T-cell (primary cell): ENCODE measurements around the gene HDAC9. TPM values are rescaled to one million over a fixed set of nuclear protein-coding genes. Genes with fewer than 3 reads are reported as not detected.

Experiments
- ATAC-seq, 4 experiments: fragments of 200-7000 bp in 3 of 4; fragments of 150-1000 bp in 1 of 4; cut with Tn5 transposase; replicated peaks in 1 of 4; 1 replicate in 3 of 4; 2 replicates in 1 of 4; pipeline ENCODE4 v1.10.0; 2021; ENCODE audit warnings: moderate library complexity in 3 of 4, mild to moderate bottlenecking in 2 of 4, moderate number of reproducible peaks in 1 of 4
- CTCF ChIA-PET, 2 donors: fragments of 300-600 bp; sonication (Branson Sonifier 250); formaldehyde crosslinking; loops; one replicate each; lab custom pipeline; 2022; ENCODE audit warnings: antibody characterized with exemption in 2 of 2; lab: Charles Lee
- POLR2A ChIA-PET, 2 donors: fragments of 300-600 bp; sonication (Branson Sonifier 250); formaldehyde crosslinking; loops; one replicate each; lab custom pipeline; 2022; ENCODE audit warnings: antibody characterized with exemption in 2 of 2; lab: Charles Lee
- DNase-seq, 35 experiments: peaks; one replicate each; pipeline versions ENCODE4 v3.0.0 to v3.0.0-alpha.2; 2013 to 2023
- H3K27ac ChIP-seq: one replicate; pipeline ENCODE4 v1.5.1; 2013; ENCODE audit warnings: low read length
- H3K27me3 ChIP-seq, 2 experiments: replicated peaks in 1 of 2; 1 replicate in 1 of 2; 2 replicates in 1 of 2; pipeline versions ENCODE4 v1.6.1 to v1.7.0; 2013; ENCODE audit warnings: low read length in 1 of 2, mixed read lengths in 1 of 2; ENCODE audit not compliant: control insufficient read depth in 2 of 2, insufficient read depth in 2 of 2; ENCODE audit errors: extremely low read depth in 1 of 2
- H3K36me3 ChIP-seq, 2 donors: 1 replicate in 1 of 2; 2 replicates in 1 of 2; pipeline versions ENCODE4 v1.6.1 to v1.7.0; 2013; ENCODE audit warnings: low read length in 1 of 2; ENCODE audit not compliant: control insufficient read depth in 2 of 2, insufficient read depth in 1 of 2; ENCODE audit errors: extremely low read depth in 1 of 2
- H3K4me1 ChIP-seq, 2 experiments: 1 replicate in 1 of 2; 2 replicates in 1 of 2; pipeline versions ENCODE4 v1.6.1 to v1.7.0; 2013; ENCODE audit warnings: low read length in 2 of 2, mixed read lengths in 1 of 2; ENCODE audit not compliant: insufficient read depth in 2 of 2, control insufficient read depth in 1 of 2; ENCODE audit errors: extremely low read depth in 1 of 2
- H3K4me3 ChIP-seq, 2 donors: 1 replicate in 1 of 2; 2 replicates in 1 of 2; pipeline versions ENCODE4 v1.5.1 to v1.7.0; 2013; ENCODE audit warnings: mild to moderate bottlenecking in 2 of 2, low read length in 1 of 2, moderate library complexity in 1 of 2; ENCODE audit not compliant: control insufficient read depth in 1 of 2; ENCODE audit errors: extremely low read depth in 1 of 2
- H3K9me3 ChIP-seq: 2 replicates; pipeline ENCODE4 v1.7.0; 2013
- H3K27ac Mint-ChIP-seq, 2 donors: one replicate each; pipeline ENCODE4 v1.8.0; 2020 to 2021; ENCODE audit warnings: mild to moderate bottlenecking in 2 of 2, mixed read lengths in 2 of 2
- H3K27me3 Mint-ChIP-seq, 2 donors: one replicate each; pipeline ENCODE4 v1.8.0; 2021 to 2022; ENCODE audit warnings: mixed read lengths in 2 of 2
- H3K36me3 Mint-ChIP-seq: one replicate; pipeline ENCODE4 v1.8.0; 2021; ENCODE audit warnings: mixed read lengths
- H3K4me1 Mint-ChIP-seq, 3 donors: one replicate each; pipeline ENCODE4 v1.8.0; 2020 to 2022; ENCODE audit warnings: mixed read lengths in 3 of 3, mild to moderate bottlenecking in 1 of 3
- H3K4me3 Mint-ChIP-seq, 3 donors: one replicate each; pipeline ENCODE4 v1.8.0; 2020 to 2022; ENCODE audit warnings: mild to moderate bottlenecking in 3 of 3, mixed read lengths in 3 of 3, moderate library complexity in 3 of 3
- H3K9me3 Mint-ChIP-seq, 3 donors: one replicate each; pipeline ENCODE4 v1.8.0; 2020 to 2022; ENCODE audit warnings: mixed read lengths in 3 of 3
- WGBS: methylation state at CpG from one replicate; pipeline ENCODE4 v1.1.5; 2013; ENCODE audit warnings: missing lambda C conversion rate; ENCODE audit not compliant: insufficient coverage; 5-methylcytosine and 5-hydroxymethylcytosine counted together
- total RNA-seq, 35 experiments: library from RNA in 6 of 35; stranded (reverse) in 6 of 35; fragments of 120-200 nt in 1 of 35; gene quantifications; one replicate each; pipeline versions ENCODE4 v1.2.1 to v1.2.4 and lab custom pipeline; 2013 to 2026

HDAC9 gene
- total RNA-seq, 5 donors from 2014 or later (not counting 1 experiment from before 2014, with no cell fraction given) = 2.8 to 6.7 (median 4.7) TPM

DNA sequence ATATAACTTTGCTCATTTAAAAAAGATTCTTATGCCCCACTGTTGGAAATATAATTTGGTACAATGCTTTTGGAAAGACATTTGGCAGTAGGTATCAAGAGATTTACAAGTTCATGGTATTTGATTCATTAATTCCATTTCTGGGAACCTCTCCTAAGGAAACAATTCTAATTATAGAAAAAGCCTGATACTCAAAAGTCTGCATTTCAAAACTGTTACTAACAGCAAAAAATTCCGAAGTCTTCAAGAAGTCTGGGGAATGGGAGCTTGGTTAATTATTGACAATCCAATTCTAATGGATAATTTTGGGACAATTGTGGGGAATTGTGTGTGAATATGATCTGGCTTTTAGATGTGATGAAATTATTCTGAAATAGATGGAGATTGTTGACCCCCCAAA, 59.6 kb downstream of the HDAC9 start:
- H3K36me3 Mint-ChIP-seq = no peaks in the 10 kb centered on the region
- WGBS = no CpG with 5 or more reads among the region's 1 CpG
- H3K9me3 Mint-ChIP-seq = no peaks in the 10 kb centered on the region
- H3K27ac Mint-ChIP-seq = no peak overlapping the region
- Histone ChIP-seq H3K27me3 (no peaks in the 10 kb centered on the region), H3K27ac (no peak overlapping the region), H3K36me3 (no peaks in the 10 kb centered on the region), H3K4me3 (no peak overlapping the region), H3K4me1 (no peaks in the 10 kb centered on the region), H3K9me3 (no peaks in the 10 kb centered on the region)
- H3K4me3 Mint-ChIP-seq = no peak overlapping the region
- ChIA-PET POLR2A (no interaction called here), CTCF (no interaction called here)
- DNase-seq (no peak), ATAC-seq (no peak)
- no peaks in the 10 kb centered on the region for H3K4me1 Mint-ChIP-seq
- H3K27me3 Mint-ChIP-seq = peaks cover 0 to 3% of the 10 kb centered on the region in 2 donors

DNA sequence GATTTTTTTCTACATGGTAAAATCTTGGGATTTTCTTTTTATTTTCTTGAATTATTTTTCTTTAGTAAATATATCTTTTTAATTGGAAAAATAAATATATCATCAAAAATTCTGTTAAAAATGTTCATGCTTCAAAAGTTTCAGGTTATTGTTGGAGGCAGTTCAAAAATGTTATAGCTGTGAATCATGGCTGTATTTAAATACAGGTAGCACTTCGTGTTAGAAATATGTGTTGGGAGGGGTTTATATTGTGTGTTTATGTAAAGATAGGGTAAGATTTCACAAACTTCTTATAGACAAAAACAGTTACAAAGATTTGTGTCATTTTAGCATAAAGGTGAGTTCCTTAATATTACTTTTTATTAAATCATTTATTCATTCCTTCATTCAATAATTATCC, 60.4 kb downstream of the HDAC9 start:
- Mint-ChIP-seq H3K36me3 (no peaks in the 10 kb centered on the region), H3K4me3 (no peak overlapping the region), H3K27ac (no peak overlapping the region)

DNA sequence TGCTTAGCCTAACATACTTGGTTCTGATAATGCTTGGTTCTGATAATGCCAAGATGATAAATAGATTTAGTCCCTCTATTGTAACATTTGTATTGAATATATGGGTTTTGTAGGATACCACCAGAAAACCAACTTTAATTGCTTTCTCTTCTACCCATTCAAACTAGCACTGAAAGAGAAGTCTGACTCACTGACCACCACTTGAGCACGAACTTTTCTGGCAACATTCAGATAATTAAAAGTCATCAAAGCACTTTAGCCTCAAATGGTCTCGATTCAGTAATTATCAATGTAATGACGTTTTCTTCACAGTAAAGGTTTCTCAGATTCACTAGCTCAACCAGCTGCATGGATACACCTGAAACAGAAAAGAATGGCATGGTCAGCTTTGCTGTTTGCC, 63.0 kb downstream of the HDAC9 start:
- no CpG with 5 or more reads among the region's 3 CpGs for WGBS
- no peaks in the 10 kb centered on the region for H3K27me3 ChIP-seq
- DNase-seq (no peak), ATAC-seq (no peak)
- no peaks in the 10 kb centered on the region for H3K4me1 ChIP-seq
- H3K27ac Mint-ChIP-seq = no peak overlapping the region
- H3K36me3 Mint-ChIP-seq = no peaks in the 10 kb centered on the region
- ChIA-PET POLR2A (no interaction called here), CTCF (no interaction called here)
- H3K9me3 Mint-ChIP-seq = no peaks in the 10 kb centered on the region
- H3K27me3 Mint-ChIP-seq = peaks cover 0 to 3% of the 10 kb centered on the region in 2 donors
- H3K4me3 ChIP-seq = no peak overlapping the region
- no peaks in the 10 kb centered on the region for H3K4me1 Mint-ChIP-seq
- H3K4me3 Mint-ChIP-seq = no peak overlapping the region
- H3K9me3 ChIP-seq = no peaks in the 10 kb centered on the region
- no peak overlapping the region for H3K27ac ChIP-seq
- H3K36me3 ChIP-seq = no peaks in the 10 kb centered on the region

More for the DNA sequence above, 60.4 kb downstream of the HDAC9 start:
- no peaks in the 10 kb centered on the region for H3K36me3 ChIP-seq
- H3K4me3 ChIP-seq = no peak overlapping the region
- Mint-ChIP-seq H3K9me3 (no peaks in the 10 kb centered on the region), H3K27me3 (peaks cover 0 to 3% of the 10 kb centered on the region in 2 donors), H3K4me1 (no peaks in the 10 kb centered on the region)
- no peak for DNase-seq
- WGBS = no CpG with 5 or more reads among the region's 1 CpG
- CTCF ChIA-PET = no interaction called here
- POLR2A ChIA-PET = no interaction called here
- H3K4me1 ChIP-seq = no peaks in the 10 kb centered on the region
- no peaks in the 10 kb centered on the region for H3K27me3 ChIP-seq
- no peaks in the 10 kb centered on the region for H3K9me3 ChIP-seq
- no peak overlapping the region for H3K27ac ChIP-seq
- no peak for ATAC-seq

DNA sequence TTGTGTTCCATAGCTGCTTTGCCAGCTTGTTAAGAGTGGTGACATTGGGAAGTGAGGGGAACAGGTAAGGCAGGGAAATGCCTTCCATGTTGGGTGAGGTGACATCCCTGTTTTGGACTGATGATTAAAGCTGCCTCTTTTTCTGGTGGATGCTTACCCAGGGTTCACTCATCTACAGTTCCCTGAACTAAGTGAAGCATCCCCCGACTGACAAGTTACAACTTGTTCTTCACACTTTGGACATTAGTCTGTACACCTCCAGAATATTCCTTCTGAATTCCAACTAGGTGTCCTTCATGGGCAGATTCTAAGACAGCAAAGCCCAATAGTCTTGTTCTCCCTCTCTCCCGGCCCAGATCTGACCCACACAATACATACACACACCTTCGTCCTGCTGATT, 63.4 kb downstream of the HDAC9 start:
- Histone ChIP-seq H3K27ac (no peak overlapping the region), H3K9me3 (no peaks in the 10 kb centered on the region), H3K4me1 (no peaks in the 10 kb centered on the region), H3K27me3 (no peaks in the 10 kb centered on the region), H3K36me3 (no peaks in the 10 kb centered on the region), H3K4me3 (no peak overlapping the region)
- H3K9me3 Mint-ChIP-seq = no peaks in the 10 kb centered on the region
- no peak overlapping the region for H3K4me3 Mint-ChIP-seq
- DNase-seq (no peak), ATAC-seq (no peak)
- H3K27ac Mint-ChIP-seq = no peak overlapping the region
- no peaks in the 10 kb centered on the region for H3K4me1 Mint-ChIP-seq
- WGBS = 47% methylated on average over 2 of the region's 3 CpGs
- ChIA-PET CTCF (no interaction called here), POLR2A (no interaction called here)
- H3K36me3 Mint-ChIP-seq = no peaks in the 10 kb centered on the region
- H3K27me3 Mint-ChIP-seq = peaks cover 0 to 3% of the 10 kb centered on the region in 2 donors

DNA sequence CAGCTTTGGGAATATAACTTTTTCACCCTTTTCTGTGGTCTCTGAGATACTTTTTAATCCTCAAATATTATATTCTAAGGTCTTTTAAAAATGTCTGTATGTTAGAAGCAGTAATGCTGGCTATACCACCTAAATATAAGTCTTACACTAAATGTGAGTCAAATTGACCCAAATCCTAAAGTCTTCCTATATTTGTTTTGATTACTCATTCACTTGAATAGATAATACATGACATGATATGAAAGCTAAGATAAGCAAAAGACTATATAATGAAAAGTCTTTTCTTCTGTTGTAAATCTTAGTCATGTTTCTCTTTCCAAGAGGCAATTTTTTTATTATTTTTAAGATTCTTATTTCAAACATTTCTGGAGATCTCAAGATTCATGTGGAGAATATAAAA, 64.2 kb downstream of the HDAC9 start:
- no peak for ATAC-seq
- DNase-seq = no peak
- Histone ChIP-seq H3K27me3 (no peaks in the 10 kb centered on the region), H3K4me1 (no peaks in the 10 kb centered on the region), H3K36me3 (no peaks in the 10 kb centered on the region), H3K4me3 (no peak overlapping the region), H3K27ac (no peak overlapping the region), H3K9me3 (no peaks in the 10 kb centered on the region)
- no peak overlapping the region for H3K27ac Mint-ChIP-seq
- H3K4me1 Mint-ChIP-seq = no peaks in the 10 kb centered on the region
- POLR2A ChIA-PET = no interaction called here
- no peak overlapping the region for H3K4me3 Mint-ChIP-seq
- CTCF ChIA-PET = no interaction called here
- H3K36me3 Mint-ChIP-seq = no peaks in the 10 kb centered on the region
- H3K27me3 Mint-ChIP-seq = no peaks in the 10 kb centered on the region
- H3K9me3 Mint-ChIP-seq = no peaks in the 10 kb centered on the region

DNA sequence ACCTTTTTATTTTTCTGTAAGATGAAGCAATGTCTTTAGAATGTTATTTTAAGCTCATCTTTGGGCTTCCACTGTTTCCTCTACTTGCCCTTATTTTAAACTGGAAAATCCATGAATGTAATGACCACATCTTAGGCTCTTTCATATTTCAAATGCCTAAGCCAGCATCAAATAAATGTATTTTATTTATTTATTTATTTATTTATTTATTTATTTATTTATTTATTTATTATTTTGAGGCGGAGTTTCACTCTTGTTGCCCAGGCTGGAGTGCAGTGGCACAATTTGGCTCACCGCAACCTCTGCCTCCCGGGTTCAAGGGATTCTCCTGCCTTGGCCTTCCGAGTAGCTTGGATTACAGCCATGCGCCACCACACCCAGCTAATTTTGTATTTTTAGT, 69.2 kb downstream of the HDAC9 start:
- H3K4me1 Mint-ChIP-seq = no peaks in the 10 kb centered on the region
- CTCF ChIA-PET = no interaction called here
- H3K36me3 Mint-ChIP-seq = no peaks in the 10 kb centered on the region
- Histone ChIP-seq H3K9me3 (no peaks in the 10 kb centered on the region), H3K36me3 (no peaks in the 10 kb centered on the region), H3K27me3 (no peaks in the 10 kb centered on the region), H3K4me1 (no peaks in the 10 kb centered on the region), H3K4me3 (no peak overlapping the region), H3K27ac (no peak overlapping the region)
- WGBS = 100% methylated on average over 5 of the region's 5 CpGs
- H3K9me3 Mint-ChIP-seq = no peaks in the 10 kb centered on the region
- POLR2A ChIA-PET = no interaction called here
- ATAC-seq (no peak), DNase-seq (no peak)
- no peaks in the 10 kb centered on the region for H3K27me3 Mint-ChIP-seq
- H3K27ac Mint-ChIP-seq = no peak overlapping the region
- H3K4me3 Mint-ChIP-seq = no peak overlapping the region

DNA sequence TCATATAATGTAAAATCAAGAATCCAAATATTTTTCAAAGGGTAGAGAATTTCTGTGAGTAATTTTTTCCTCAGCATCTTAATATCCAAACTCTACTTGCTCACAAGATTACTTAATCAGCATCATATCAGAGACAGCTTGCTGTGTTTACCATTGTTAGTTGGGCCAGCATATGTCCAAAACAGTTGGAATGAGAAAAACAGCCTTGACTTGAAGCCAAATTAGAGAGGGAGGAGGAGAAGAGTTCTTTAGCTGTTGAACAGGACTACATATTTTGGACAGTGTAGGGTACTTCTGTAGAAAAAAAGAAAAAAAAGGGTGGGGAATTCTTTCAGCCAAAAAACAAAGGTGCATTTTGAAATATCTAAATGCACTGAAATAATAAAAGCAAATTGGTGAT, 69.8 kb downstream of the HDAC9 start:
- Histone ChIP-seq H3K27ac (no peak overlapping the region), H3K27me3 (no peaks in the 10 kb centered on the region), H3K4me3 (no peak overlapping the region), H3K9me3 (no peaks in the 10 kb centered on the region), H3K36me3 (no peaks in the 10 kb centered on the region), H3K4me1 (no peaks in the 10 kb centered on the region)
- no peak for DNase-seq
- ChIA-PET CTCF (no interaction called here), POLR2A (no interaction called here)
- Mint-ChIP-seq H3K4me1 (no peaks in the 10 kb centered on the region), H3K36me3 (no peaks in the 10 kb centered on the region), H3K27ac (no peak overlapping the region), H3K9me3 (no peaks in the 10 kb centered on the region), H3K4me3 (no peak overlapping the region), H3K27me3 (no peaks in the 10 kb centered on the region)
- no peak for ATAC-seq
